Fibroblast of skin of right biceps (primary cell): ENCODE results near the gene CFHR3.
A peak's percentile ranks its signal among the peaks of the same experiment; 100 is the strongest.
"Not testable (repeated sequence)": the region's sequence is repeated elsewhere in the genome, so short reads cannot be mapped to it uniquely, and the experiment has no call there.

Experiments
- DNase-seq: peaks from one replicate; pipeline ENCODE4 v3.0.0-alpha.2; 2013

CFHR3 gene

DNA sequence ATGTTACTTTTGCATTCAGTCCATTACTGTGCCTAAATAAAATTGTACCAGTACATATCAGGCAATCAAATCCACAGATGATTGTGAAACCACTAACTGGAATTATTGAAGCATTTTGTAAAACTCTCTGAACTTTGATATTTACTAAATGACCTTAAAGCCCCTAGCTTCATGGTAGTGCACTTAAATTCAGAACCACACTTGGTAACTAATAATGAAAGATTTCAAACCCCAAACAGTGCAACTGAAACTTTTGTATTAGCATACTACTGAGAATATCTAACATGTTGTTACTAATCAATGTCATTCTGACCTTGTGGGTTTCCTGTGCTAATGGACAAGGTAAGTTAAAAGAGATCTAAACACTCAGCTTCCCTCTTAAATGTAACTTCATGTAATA is at the start of gene CFHR3:
TSS of gene CFHR3 (plus strand) at position 238 of the 400 bp plus-strand sequence. CDS start at position 285, 47 bp downstream.
- no peak for DNase-seq

DNA sequence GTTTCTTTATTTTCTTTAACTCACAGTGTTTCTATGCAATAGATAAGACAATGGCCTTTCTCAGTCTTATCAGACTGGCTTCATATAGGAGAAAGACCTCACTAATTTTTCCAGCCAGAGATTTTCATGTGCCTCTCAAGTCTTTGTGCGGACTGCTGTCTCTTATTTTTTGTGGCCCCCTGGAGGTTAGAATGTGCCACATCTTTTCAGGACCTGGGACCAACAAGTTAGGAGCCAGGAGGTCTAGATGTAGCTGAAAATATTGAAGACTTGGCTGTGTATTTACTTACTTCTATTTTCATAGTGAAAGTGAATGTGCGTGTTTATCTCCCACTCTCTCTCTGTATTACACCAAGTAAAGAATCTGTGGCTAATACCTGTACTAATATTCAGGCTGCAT is 42.1 kb upstream of the CFHR3 start:
- DNase-seq: no peak

DNA sequence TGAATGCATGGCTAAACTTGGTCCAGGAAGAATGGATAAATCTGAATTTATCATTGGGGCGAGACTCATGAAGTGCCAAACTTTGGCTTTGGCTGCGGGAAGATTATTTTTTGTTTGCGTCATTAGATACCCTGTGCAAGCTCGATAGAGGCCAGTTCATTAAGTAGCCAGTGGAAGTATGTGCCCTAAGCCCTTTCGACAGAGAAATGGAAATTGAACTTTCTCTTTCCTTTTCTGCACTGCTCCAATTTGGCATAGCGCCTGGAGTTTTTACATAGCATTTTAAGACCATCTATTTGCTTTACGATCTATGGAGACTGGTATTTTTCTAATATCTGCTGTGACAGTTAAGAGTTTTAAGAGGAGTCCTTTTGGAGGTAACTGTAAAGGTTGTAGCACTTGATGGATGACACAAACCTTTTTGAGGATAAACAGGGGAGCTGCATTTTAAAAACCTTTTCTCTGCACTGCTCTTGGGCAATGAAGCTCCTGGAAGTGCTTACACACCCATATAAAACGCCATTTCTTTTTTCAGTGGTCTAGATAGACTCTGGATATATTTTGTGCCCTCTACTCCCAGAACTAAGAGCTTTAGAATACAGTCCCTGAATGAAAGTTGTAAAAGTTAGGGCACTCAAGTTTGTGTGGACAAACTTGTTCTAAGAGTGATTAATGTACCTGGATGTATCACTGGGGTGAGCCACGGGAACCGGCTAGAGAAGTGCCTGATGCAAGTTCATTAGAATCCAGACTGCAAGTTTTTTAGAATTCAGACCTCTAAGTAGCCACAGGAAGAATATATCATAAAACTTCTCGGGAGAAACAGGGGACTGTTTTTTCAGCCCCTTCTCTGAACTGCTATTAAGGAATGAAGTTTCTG is 41.3 kb upstream of the CFHR3 start:
- no peak for DNase-seq

DNA sequence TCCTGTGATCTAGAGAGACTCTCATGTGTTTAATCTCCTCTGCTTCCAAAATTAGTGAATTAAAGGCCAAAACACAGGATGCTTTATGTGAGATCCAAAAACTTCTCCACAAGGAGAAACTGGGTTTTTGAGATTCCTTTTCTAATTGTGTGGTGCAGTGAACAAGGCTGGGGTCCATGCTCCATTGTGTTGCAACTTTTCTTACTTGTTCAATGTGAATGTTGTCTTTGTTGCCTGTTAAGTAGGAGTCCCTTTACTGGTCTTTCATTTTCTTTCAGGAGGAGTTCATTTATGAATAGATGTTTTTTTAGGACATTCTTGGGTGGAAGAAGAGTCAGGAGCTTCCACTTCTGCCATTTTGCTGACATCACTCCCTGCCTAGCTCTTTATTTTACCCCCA is 40.6 kb upstream of the CFHR3 start:
- DNase-seq: no peak

DNA sequence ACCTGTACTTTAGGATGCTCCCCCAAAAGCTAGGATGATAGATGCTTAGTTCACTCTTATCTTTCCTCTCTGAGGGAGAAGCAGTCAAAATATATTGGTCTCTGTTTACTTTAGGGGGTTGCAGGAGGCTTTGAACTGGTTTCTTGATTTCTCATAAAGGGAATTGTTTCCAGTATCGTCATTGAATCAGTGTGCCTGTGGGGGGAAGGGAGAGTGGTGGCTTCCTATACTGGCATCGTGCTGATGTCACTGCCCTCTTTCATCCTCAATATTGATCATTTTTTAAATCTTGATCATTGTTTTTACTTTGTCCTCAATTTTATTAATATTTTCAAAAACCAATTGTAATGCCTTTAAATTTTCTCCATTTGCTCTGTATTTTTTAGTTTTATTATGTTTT is 40.2 kb upstream of the CFHR3 start:
- DNase-seq: no peak

DNA sequence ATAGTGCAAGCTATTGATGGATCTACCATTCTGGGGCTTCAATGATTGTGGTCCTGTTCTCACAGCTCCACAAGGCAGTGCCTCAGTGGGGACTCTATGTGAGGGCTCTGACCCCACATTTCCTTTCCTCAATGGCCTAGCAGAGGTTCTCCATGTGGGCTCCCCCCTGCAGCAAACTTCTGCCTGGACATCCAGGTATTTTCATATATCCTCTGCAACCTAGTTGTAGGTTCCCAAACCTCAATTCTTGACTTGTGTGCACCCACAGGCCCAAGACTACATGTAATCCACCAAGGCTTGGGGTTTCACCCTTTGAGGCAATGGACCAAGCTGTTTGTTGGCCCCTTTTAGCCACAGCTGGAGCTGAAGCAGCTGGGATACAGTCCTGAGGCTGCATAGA is 35.9 kb upstream of the CFHR3 start:
- no peak for DNase-seq

DNA sequence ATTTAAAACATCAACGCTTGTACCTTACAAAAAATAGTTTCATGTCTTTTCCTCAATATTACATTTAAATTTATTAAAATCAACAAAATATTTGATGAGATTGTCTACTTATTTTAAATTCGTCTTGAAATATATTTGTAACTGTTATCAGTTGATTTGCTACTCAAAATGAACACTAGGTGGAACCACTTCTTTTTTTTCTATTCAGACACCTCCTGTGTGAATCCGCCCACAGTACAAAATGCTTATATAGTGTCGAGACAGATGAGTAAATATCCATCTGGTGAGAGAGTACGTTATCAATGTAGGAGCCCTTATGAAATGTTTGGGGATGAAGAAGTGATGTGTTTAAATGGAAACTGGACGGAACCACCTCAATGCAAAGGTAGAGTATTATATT is 31.4 kb upstream of the CFHR3 start:
- DNase-seq: peak; percentile 22

DNA sequence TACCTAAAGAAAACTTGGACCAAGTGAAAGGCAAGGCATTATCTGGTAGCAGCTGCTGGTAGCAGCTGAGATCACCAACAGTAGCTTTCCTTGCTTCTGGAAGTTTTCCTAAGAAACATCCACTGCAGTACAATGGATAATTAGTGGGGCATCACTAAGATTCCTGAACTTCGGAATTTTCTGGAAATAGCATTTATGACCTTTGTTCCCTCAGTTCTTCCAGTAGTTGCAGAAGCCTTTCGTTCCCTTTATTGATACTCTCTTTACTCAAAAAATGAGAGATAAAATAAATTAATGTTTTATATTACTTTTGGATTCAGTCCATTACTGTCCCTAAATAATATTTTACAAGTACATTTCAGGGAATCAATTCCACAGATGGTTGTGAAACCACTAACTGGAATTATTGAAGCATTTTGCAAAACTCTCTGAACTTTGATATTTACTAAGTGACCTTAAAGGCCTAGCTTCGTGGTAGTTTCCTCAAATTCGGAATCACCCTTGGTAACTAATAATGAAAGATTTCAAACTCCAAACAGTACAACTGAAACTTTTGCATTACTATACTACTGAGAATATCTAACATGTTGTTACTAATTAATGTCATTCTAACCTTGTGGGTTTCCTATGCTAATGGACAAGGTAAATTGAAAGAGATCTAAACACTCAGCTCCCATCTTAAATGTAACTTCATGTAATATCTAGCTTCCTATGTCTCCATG is 9.5 kb upstream of the CFHR3 start:
- DNase-seq: not testable (repeated sequence)

DNA sequence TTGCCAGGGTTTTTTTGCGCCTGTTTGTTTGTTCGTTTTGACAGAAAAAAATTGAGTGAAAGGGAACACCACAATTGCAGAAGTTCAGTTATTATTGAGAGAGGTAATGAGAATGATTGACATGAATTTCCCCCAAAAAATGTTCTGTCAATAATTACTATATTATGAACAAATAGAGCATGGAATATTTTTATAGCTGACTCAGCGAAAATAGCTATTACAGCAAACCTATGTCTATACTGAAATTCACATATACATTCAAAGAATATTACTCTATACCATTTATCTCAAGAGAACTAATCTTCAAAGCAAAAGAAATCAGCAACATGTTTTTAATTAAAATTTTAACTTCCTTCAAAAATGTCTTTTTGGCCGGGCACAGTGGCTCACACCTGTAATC is 4.8 kb upstream of the CFHR3 start:
- DNase-seq: not testable (repeated sequence)

DNA sequence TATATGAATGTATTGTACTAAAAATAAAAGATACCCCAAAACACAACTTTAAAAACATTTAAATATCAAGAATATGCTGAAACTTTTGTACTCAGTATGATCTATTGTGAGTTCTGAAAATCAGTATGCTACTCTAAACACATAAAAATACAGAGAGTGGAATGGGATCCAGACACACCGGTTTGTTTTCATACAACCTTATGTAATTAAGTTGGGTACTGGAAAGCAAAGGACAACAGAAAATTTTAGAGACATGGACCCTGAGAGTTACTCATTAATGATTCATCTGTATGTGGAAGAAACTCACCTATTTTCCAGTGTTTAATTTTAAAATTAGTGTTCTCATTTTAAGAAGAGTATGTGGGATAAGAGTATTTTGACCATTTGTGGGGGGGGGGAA is 927 bp upstream of the CFHR3 start:
- DNase-seq: no peak

DNA sequence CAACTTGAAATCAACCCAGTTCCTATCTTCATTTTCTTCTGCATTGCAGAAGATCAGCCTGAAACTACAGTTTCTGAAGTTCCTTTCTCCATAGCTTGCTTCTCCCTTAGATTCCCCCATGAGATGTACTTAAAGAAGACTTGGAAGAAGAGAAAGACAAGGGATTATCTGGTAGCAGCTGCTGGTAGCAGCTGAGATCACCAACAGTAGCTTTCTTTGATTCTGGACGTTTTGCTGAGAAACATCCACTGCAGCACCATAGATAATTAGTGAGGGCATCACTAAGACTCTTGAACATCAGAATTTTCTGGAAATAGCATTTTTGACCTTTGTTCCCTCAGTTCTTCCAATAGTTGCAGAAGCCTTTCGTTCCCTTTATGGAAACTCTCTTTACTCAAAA is 465 bp upstream of the CFHR3 start:
- no peak for DNase-seq

DNA sequence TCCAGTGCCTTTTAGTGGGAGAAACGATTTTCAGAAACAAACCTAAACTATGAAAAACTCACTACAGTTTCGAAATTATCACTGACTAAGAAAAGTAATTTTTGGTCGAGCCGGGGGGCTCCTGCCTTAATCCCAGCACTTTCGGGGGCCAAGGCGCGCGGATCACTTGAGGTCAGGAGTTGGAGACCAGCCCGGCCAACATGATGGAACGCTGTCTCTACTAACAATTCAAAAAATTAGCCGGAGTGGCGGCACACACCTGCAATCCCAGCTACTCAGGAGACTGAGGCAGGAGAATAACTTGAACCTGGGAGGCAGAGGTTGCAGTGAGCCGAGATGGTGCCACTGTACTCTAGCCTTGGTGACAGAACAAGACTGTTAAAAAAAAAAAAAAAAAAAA is 3.0 kb downstream of the CFHR3 start:
- no peak for DNase-seq

DNA sequence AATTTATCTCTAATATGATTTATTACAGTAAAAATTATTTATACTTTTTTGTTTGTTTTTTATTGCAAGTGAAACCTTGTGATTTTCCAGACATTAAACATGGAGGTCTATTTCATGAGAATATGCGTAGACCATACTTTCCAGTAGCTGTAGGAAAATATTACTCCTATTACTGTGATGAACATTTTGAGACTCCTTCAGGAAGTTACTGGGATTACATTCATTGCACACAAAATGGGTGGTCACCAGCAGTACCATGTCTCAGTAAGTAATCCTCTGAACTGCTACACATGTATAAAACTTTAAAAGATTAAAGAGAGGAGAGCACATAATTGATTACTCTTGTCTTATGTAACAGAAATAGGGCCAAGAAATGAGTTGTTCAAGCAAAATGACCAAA is 4.5 kb downstream of the CFHR3 start:
- no peak for DNase-seq

DNA sequence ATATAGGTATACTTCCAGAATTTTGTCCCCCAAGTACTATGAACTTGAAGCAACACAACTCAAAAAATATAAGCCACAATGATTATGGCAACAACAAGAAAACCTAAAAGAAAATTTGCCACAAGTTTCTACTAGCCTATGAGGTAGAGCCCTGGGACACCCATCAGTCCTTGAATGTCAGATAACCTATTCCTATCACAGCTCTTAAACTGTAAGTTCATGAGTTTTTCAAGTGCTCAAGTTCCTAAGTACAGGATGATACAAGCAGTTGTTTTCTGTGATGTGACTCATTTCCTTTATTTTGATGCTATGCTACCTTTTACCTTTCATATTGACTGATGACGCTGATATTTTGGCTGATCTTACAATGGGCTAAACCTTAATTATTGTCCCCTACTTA is 16.6 kb downstream of the CFHR3 start:
- DNase-seq: not testable (repeated sequence)

DNA sequence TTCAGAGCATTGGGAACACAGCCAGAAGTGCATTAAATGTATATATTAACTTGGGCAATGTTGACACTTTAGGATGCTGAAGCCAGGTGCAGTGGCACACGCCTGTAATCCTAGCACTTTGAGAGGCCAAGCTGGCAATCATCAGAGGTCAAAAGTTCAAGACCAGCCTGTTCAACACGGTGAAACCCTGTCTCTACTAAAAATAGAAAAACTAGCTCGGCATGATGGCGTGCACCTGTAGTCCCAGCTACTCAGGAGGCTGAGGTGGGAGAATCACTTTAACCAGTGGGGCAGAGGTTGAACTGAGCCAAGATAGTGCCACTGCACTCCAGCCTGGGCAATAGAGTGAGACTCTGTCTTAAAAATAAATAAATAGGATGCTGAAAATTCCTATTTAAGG is 19.5 kb downstream of the CFHR3 start:
- not testable (repeated sequence) for DNase-seq

DNA sequence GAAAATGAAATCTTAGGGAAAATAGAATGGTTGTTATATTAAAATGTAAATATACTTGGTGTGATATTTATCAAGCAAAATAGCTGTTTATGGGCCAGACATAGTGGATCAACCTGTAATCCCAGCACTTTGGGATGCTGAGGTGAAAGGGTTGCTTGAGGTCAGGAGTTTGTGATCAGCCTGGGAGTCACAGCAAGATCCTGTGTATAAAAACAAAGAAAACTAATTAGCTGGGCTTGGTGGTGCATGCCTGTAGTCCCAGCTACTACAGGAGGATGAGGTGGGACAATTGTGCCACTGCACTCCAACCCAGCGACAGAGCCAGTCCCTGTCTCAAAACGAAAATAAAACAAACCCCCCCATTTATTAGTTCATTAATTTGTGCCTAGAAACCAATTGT is 23.3 kb downstream of the CFHR3 start:
- DNase-seq: no peak

DNA sequence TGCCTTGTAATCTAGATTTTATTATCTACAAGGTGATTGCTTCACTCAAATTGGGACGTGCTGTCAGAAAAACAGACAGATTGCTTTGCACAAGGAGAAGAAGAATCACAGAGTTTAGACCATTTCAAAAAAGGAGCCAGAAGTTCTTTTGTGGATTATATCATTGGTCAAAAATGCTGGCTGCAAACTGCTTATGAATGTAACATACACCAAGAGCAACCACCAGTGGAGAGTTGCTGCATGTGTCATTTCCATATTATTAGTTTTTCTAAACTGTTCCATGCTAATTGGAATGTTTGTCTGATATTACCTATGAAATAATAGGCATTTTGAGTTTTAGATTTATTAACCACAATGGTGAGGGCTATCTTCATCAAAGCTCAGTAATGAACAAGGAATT is 27.3 kb downstream of the CFHR3 start:
- DNase-seq: not testable (repeated sequence)

DNA sequence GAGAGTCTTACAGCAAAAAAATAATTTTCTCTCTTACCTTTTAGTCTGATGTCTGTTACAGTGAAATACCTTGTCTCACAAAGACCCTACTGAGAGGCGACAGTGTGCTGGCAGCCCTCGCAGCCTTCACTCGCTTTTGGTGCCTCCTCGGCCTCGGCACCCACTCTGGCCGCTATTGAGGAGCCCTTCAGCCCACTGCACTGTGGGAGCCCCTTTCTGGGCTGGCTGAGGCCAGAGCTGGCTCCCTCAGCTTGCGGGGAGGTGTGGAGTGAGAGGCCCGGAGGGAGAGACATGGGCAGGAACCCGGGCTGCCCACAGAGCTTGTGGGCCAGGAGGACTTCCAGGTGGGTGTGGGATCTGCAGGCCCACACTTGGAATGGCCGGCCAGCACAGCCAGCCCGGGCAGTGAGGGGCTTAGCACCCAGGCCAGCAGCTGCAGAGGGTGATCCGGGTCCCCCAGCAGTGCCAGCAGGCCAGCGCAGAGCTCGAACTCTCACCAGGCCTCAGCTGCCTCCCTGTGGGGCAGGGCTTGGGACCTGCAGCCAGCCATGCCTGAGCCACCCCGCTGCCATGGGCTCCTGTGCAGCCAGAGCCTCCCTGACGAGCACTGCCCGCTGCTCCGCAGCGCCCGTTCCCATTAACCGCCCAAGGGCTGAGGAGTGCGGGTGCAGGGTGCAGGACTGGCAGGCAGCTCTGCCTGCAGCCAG is 34.0 kb downstream of the CFHR3 start:
- DNase-seq: no peak

DNA sequence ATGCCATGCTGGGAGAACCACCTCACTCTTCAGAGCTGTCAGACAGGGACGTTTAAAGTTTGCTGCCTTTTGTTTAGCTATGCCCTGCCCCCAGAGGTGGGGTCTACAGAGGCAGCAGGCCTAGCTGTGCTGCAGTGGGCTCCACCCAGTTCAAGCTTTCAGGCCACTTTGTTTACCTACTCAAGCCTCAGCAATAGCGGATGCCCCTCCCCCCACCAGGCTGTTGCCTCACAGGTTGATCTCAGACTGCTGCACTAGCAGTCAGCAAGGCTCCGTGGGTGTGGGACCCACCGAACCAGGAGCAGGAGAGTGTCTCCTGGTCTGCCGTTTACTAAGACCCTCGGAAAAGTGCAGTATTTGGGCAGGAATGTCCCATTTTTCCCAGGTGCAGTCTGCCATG is 42.8 kb downstream of the CFHR3 start:
- not testable (repeated sequence) for DNase-seq

DNA sequence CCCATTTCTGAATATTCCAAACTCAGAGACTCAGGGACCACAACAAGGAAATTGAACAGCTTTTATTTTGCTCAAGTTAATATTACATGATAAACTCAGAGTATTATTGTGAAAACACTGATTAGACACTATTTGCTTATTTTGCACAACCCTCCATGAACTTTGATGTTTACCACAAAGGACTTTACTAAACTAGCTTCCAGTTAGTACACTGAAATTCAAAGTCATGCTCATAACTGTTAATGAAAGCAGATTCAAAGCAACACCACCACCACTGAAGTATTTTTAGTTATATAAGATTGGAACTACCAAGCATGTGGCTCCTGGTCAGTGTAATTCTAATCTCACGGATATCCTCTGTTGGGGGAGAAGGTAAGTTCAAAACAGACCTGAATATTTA is 44.9 kb downstream of the CFHR3 start, which contains the start of gene CFHR1:
TSS of gene CFHR1 (plus strand) at position 201 of the 400 bp plus-strand sequence. CDS start at position 315, 114 bp downstream.
- not testable (repeated sequence) for DNase-seq

DNA sequence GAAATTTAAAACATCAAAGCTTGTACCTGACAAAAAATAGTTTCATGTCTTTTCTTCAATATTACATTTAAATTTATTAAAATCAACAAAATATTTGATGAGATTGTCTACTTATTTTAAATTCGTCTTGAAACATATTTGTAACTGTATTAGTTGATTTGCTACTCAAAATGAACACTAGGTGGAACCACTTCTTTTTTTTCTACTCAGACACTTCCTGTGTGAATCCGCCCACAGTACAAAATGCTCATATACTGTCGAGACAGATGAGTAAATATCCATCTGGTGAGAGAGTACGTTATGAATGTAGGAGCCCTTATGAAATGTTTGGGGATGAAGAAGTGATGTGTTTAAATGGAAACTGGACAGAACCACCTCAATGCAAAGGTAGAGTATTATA is 53.2 kb downstream of the CFHR3 start:
- peak; percentile 71 for DNase-seq
